ENCODE data around the gene CDYL.
A peak's percentile ranks its signal among the peaks of the same experiment; 100 is the strongest.
"Not testable (repeated sequence)": the region's sequence is repeated elsewhere in the genome, so short reads cannot be mapped to it uniquely, and the experiment has no call there.

CDYL gene

DNA sequence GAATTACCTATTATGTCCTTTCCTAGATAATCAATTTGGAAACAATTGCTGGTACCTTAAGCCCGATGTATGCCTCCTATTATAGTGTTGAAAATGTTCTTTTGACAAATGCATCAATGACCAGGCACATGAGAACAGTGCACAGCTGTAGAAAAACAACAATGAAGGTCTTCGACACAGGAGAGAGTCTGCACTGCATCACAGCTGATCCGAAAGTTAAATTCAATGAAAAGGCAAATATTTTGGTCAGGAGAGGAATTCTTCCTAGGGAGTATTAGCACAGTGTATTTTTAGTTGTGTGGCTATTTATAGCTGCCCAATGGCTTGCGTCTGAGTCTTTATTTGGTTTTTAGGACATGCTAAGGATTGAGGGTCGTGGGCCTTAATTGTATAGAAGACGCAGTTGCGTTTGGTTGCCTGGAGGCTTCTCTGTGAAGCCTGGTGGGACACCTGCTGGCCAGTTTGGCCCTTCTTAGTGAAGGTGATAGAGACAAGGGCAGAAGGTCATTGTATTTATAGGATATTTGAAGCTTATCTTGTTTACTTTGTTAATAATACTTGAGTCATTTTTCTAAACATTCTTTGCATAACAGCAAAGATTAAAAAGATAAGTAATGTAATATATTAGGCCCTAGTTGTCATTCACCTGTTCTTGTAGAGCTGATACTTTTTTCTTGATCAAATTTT lies 72.3 kb downstream of the CDYL start:
- no peak for ATAC-seq

- ATAC-seq, result no peak
Measured at GRCh38 chr6:4849226-4850022, 73.2 kb downstream of the CDYL start.

- no peak for ATAC-seq
Measured at GRCh38 chr6:4851035-4851434, 74.8 kb downstream of the CDYL start.

DNA sequence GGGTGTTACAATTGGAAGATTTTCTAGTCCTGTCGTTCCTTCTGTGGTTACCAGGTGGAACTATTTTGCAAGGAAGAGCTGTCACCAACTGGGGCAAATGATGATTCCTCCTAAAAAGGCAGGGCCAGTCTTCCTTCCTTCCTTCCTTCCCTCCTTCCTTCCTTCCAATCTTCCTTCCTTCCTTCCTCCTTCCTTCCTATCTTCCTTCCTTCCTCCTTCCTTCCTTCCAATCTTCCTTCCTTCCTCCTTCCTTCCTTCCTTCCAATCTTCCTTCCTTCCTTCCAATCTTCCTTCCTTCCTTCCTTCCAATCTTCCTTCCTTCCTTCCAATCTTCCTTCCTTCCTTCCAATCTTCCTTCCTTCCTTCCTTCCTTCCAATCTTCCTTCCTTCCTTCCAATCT lies 76.0 kb downstream of the CDYL start:
- not testable (repeated sequence) for ATAC-seq

- ATAC-seq, result no peak
Measured at GRCh38 chr6:4852938-4853337, 76.7 kb downstream of the CDYL start.

GRCh38 chr6:4853349-4853748 lies 77.1 kb downstream of the CDYL start:
- ATAC-seq, result no peak

DNA sequence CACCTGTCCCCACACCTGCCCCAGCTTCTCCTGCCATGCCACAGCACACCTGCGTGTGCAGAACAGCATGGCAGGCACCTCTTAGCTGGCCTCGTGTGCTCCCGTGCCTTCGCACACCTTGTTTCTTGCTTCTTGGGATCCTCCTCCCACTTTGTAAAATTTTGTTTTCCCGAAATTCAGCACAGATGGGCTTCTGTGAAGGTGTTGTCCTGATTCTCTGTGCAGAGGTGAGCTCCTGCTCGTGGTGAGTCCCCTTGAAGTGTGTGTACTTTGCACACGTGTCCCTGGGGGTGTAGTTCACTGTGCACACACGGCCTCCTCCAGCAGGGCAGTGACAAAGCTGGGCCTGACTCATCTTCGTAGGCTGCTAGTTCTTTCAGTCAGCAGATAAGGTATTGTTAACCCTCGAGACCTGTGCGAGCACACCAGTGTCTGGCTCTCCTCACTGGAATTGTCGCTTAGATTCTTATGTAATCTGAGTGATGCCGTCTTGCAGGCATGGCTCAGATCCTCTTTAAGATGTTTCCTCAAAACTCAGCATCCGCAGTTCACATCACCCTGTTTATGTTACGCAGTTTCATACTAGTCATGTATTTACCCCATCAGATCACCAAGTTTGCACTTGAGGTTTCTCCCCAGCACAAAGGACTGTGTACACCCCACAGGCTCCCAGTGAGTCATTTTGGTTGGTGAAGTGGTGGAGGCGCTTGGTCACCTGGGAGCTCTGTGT lies 77.7 kb downstream of the CDYL start:
- ATAC-seq, result peak; percentile 76 to 83

- ATAC-seq, result no peak
Measured at GRCh38 chr6:4856785-4857184, 80.6 kb downstream of the CDYL start.

- no peak for ATAC-seq
Measured at GRCh38 chr6:4858194-4859015, 82.2 kb downstream of the CDYL start.

DNA sequence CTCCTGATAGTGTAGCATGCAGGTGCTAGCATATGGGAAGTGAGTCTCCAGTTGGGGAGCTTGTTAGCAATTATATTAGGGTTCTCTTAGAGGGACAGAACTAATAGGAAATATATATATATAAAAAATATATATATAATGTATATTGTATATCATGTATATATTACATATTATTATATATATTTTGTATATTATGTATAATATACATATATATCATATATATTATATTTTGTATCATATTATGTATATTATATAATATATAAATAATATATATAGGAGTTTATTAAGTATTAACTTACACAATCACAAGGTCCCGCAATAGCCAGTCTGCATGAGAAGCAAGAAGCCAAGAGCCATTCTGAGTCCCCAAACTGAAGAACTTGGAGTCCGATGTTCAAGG lies 84.2 kb downstream of the CDYL start:
- ATAC-seq, result no peak

DNA sequence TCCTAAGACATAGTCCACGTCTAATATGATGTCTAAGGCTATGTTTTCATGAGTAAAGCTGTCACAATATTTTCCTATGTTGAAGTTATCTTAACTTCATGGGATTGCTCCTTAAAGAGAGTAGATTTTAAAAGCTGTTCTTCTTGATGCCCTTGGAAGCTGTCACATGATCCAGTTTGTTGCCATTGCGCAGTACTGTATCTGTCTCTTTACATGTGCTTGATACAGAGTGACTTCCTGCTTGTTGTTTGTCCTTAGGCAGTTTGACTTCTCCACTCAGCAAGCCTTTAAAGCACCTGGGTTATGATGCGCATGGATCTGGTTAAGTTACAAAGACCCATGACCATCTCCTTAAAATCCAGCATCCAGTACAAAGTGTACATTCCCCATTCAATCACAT lies 85.4 kb downstream of the CDYL start:
- no peak for ATAC-seq

GRCh38 chr6:4864519-4864918 lies 88.3 kb downstream of the CDYL start:
- no peak for ATAC-seq

DNA sequence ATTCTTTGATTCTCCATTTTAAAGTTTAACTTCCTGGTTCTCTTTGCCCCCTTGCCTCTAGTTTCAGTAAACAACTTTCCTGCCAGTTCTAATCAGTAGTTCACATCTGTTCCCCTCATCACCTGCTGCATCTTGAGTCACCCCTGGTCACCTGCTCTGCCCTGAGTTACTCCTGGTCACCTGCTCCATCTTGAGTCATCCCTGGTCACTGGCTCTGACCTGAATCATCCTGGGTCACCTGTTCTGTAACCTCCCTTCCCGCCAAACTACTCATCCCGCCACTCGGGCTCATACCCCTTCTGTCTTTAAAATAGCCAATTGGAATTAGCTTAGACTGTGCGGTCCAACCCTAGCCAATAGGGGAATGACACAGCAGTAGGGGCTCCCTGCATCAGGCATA lies 88.8 kb downstream of the CDYL start:
- not testable (repeated sequence) for ATAC-seq

GRCh38 chr6:4870821-4871494 lies 94.8 kb downstream of the CDYL start:
- no peak for ATAC-seq

GRCh38 chr6:4871825-4872224 lies 95.6 kb downstream of the CDYL start:
- ATAC-seq, result peak in 1 of 2 donors; percentile 17

DNA sequence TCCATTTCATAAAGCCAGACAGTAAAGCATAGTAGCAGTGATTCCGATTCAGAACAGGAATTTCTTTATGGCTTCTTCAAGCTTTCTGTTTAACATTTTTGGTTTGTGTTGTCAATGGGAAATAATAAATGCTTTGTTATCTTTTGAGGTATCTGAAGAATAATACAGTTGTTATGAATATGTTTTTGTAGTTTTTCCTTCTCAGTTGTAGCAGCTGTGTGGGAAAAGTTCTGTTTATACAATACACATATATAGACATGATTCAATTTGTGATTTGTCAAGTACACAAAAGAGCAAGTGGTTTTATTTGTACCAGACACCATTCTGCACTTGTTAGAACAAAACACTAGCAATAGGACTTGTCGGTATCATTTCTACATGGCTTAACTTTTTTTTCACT lies 96.6 kb downstream of the CDYL start:
- ATAC-seq, result no peak

GRCh38 chr6:4873928-4874327 lies 97.7 kb downstream of the CDYL start:
- no peak for ATAC-seq

- no peak for ATAC-seq
Measured at GRCh38 chr6:4879741-4880275, 103.6 kb downstream of the CDYL start.

DNA sequence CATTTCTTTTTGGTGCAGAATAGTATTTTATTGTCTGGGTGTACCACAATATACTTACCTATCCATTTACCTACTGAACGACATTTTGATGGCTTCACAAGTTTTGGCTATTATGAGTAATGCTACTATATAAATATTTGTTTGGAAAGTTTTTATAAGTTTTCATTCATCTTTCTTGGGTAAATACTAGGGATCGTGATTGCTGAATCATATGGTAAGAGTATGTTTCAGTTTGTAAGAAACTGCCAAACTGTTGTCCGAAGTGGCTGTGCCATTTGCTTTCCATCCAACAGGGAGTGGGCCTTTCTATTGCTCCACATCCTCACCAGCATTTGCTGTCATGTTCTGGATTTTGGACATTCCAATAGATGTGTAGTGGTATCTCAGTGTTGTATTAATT lies 104.2 kb downstream of the CDYL start:
- no peak for ATAC-seq

DNA sequence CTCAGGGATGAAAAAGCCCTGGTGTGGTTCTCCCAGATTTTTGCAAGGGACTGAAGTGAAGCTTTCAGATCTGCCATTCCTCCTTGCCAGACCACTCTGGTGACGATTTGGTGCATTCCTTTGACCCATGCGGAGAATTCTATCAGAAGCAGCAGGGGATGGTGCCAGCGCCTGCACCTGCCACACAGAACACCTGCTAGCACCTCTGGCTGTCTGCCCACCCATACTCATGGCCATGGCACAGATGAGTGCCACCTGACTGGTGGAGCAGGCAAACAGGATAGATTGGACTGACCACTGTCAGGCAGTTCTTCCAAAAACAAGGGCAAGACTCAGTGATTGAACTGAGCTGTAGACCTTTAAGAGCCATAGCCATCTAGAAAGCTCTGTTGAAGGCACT lies 107.1 kb downstream of the CDYL start:
- ATAC-seq, result no peak

GRCh38 chr6:4884646-4885340 lies 108.6 kb downstream of the CDYL start:
- no peak for ATAC-seq

Data from activated CD4-positive, CD25-positive, alpha-beta regulatory T cell treated with anti-CD3 and anti-CD28 coated beads, Interleukin-2, amount 50 U/mL, for 24 hours (primary cell).